ENCODE data around the gene MSLN.

The MSLN gene

GRCh38 chr16:778447-778846 lies 17.9 kb downstream of the MSLN start:
- DNase-seq: no peak

- no peak for DNase-seq
Observed at GRCh38 chr16:778909-779527, 18.5 kb downstream of the MSLN start.

- DNase-seq: no peak
Observed at GRCh38 chr16:779561-779960, 19.0 kb downstream of the MSLN start.

DNA sequence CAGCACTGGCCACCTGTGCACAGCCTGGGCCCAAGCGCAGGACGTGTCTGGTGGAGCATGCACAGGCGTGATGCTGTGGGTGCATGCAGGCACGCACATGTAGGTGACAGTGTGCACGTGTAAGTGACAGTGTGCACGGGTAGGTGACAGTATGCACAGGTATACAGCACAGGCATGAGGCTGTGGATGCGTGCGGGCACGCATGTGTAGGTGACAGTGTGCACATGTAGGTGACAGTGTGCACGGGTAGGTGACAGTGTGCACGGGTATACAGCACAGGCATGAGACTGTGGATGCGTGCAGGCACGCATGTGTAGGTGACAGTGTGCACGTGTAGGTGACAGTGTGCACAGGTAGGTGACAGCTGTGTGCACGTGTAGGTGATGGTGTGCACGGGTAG lies 19.8 kb downstream of the MSLN start:
- no peak for DNase-seq

DNA sequence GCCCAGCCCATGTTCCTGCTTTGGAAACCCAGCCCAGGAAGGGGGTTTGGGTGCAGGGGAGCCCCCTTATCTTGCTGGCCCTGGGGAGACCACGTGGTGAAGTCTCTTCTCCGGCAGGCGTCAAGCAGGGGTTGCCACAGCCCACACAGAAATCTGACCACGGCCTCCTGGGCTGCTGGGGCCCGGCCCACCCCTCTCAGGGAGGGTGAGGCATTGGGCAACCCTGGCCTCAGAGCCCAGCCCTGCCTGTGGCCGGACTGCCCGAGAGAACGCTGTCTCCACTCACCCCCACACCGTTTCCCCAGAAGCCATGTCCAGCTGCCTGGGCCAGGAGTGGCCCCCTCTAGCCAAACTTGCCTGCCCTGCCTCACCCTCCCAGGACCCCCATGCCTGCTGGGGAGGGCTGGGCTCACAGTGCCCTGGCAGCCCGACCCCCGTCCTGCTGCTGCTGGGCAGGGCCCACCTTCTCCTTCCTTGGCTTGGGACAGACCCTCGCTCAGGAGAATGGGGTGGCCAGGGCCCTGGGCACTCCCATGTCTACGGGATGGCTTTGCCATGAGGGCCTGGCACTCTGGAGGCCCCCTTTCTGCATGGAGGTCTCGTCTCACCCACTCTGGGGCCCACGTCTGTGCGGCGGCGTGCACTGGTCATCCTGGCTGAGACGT lies 20.9 kb downstream of the MSLN start:
- no peak for DNase-seq

DNA sequence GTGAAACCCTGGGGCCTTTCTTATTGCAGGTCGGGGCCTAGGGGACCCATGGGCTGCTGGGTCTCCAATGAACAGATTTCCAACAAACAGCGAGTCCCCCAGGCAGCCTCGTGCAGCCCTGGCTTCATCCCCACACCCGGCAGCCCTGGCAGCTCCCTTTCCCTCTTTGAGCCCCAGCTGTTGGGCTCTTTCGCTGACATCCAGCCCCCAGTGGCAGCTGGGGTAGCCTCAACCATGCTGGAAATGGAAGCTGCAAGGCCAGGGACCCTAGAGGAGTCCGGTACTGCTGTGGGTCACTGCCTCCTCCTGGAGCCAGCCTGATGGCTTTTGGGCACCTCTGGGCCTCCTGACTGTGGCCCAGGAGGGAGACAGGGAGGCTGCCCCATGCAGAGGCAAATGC lies 21.7 kb downstream of the MSLN start:
- DNase-seq: no peak

- DNase-seq: no peak
Observed at GRCh38 chr16:782766-783403, 22.4 kb downstream of the MSLN start.

DNA sequence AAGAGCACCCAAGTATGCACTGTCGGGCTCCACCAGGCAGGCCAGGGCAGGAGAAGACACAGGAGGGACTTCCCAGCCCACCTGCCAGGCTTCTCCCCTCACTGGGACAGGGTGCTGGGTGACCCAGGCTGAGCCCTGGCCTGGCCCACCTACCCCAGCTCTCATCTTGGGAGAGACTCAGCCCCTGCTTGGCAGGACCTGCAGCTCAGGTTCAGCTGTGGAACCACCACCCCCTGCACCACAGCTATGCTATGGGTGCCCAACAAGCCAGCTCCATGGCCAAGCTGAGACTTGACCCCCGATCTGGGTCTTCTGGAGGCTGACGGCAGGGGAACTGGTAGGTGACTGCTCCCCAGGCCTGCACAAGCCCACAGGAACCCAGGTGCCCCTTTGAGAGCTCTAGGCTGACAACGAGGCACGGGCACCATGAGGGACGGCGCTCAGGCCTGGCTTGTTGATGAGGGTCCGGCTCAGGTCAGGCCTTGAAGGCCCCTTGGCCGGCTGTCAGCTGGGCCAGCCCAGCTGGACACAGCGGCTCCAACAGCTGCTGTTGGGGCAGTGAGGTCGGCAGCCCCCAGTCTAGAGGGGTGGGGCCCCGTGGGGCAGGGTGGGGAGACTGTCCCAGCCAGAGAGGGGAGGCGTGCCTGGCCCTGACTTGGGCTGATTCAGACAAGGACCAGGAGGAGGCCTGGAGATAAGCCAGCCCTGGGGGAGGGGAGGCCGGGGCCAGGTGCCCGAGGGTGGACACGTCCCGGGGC lies 23.0 kb downstream of the MSLN start:
- DNase-seq: no peak

DNA sequence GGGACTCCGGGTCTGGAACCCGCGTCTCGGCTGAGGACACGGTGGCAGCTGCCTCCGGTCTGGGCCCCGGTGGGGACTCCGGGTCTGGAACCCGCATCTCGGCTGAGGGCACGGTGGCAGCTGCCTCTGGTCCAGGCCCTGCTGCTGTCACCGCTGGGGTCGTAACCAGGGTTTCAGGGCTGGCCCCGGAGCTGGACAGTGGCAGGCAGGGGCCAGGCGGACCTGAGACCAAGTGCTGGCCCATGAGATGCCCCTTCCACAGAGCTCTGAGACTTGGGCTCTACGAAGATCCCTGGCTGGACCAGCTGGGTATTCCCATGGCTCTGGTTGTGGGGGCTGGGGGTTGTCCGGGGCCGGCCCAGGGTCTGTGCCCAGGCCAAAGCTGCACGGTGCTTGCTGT lies 23.9 kb downstream of the MSLN start:
- DNase-seq: no peak

GRCh38 chr16:785563-786535 lies 25.3 kb downstream of the MSLN start:
- DNase-seq: peak in 1 of 2 experiments; percentile 20

DNA sequence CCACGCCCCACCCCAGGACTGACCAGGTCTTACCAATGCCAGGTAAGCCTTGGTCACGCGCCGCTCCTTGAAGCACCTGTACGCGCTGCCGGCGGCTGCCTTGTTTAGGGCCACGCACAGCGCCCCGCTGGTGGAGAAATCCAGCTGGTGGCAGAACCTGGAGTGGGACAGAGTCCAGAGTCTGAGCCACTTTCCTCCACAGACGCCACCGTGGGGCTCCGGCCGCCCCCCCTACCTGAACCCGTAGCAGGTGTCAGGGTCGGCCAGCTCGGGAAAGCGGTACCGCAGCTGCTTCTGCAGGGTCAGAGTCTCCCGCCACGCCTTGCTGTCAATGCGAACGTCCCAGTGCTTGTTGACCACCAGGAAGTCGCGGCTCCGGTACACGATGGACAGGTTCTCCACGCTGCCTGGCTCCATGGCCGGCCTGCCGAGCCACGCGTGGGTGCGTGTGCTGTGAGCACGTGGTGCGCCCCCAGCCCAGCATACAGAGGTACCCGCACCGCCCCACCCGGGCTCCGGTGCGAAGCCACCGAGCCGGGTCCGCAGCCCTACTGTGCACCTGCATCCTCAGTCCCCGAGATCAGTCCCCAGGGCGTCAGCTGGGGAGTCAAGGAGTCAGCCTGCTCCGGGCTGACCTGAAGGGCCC lies 26.9 kb downstream of the MSLN start:
- no peak for DNase-seq

DNA sequence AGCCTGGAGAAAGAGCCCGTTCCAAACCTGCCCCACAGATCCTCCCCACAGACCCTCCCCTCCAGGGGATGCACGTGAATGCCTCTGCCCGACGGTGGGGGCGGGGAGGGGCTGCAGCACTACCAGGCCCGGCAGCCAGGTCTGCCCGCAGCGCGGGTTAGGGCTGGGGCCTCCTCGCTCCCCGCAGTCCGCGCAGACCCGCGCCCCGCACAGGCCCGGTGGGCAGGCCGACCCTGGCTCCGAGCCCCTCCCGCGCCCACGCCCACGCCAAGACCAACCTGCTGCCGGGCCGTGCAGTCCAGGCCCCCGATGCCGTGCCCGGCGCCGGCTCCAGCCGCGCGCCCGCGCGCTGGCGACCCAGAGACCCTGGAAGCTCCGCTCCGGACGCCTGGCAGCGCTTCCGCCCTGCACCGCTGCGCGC lies 27.5 kb downstream of the MSLN start, which contains the start of gene RPUSD1:
RPUSD1 (minus strand) TSS at position 404 of the 421 bp plus-strand sequence. CDS start 644 bp downstream, outside the sequence.
- DNase-seq: no peak

- DNase-seq: peak in 1 of 2 experiments; percentile 60
Observed at GRCh38 chr16:788399-789126, 28.0 kb downstream of the MSLN start, which contains the start of gene CHTF18. Gene CHTF18, plus strand, starts transcription at chr16:788620. Its CDS starts 65 bp downstream, at chr16:788685.

DNA sequence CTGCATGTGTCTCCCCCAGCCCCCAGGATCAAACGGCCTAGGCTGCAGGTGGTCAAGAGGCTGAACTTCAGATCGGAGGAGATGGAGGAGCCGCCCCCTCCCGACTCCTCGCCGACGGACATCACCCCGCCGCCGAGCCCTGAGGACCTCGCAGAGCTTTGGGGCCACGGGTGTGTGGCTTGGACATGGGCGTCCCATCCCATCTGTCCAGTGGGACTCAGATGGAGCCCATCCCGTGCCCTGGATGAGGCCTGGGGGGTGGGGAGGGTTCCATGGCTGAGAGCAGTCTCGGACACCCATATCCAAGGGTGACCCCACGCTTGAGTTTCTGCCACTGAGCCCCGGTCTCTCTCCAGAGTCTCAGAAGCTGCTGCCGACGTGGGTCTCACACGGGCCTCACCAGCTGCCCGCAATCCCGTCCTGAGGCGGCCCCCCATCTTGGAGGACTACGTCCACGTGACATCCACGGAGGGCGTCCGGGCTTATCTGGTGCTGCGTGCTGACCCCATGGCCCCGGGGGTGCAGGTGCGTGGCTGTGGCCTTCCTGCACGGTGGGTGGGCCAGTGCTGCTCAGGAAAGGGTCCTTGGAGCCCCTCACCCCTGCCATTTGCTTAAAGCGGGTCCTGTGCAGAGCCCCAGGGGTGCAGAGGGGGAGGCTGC lies 28.8 kb downstream of the MSLN start:
- DNase-seq: no peak

DNA sequence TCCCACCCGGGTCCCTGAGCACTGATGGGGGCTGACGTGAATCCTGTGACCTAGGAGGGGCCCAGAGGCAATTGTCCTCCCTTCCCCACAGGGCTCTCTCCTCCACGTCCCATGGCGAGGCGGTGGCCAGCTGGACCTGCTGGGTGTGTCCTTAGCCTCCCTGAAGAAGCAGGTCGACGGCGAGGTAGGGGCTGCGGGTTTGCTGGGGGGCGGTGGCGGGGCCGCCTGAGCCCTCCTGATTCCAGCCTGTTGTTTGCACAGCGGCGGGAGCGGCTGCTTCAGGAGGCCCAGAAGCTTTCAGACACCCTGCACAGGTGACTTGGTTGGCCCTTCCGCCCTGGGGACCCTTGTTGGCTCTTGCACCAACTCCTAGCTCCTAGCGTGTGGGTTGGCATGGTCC lies 29.6 kb downstream of the MSLN start:
- no peak for DNase-seq

- no peak for DNase-seq
Observed at GRCh38 chr16:791131-791530, 30.6 kb downstream of the MSLN start.

- no peak for DNase-seq
Observed at GRCh38 chr16:792221-792995, 31.9 kb downstream of the MSLN start.

- DNase-seq: no peak
Observed at GRCh38 chr16:793414-793813, 32.9 kb downstream of the MSLN start.

GRCh38 chr16:794091-794822 lies 33.7 kb downstream of the MSLN start:
- no peak for DNase-seq
